Loucy (cell line): ENCODE results near the gene RPH3AL.

Source experiments
- EZH2phosphoT487 ChIP-seq: fragments of 200-600 bp; IDR thresholded peaks from 2 replicates; pipeline ENCODE4 v1.6.1; 2018; ENCODE audit warnings: antibody characterized with exemption, mild to moderate bottlenecking, moderate library complexity, borderline replicate concordance
- TF ChIP-seq, protein P1 (sequence below): fragments of 200-600 bp; sonication (generic); conservative IDR thresholded peaks from 2 replicates; pipeline ENCODE4 v1.5.1; 2014; ENCODE audit warnings: mild to moderate bottlenecking, antibody characterized with exemption, low read length

DNA sequence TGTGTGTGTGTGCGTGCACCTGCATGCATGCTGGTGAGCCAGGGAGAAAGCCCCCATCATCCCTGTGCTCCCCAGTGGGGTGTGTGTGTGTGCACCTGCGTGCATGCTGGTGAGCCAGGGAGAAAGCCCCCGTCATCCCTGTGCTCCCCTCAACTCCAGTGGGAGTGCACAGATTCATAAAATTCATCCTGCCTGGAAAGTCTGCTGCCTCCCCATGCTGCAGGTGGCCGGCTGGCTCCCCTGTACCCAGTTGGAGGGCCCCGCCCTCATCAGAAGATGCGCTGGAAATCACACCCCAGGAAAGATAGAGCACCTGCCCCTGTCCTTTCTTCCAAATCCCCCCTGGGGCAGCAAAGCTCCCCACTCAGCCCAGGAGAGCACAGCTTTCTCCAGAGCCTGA is 86.4 kb downstream of the RPH3AL start:
- TF ChIP-seq, protein P1, sequence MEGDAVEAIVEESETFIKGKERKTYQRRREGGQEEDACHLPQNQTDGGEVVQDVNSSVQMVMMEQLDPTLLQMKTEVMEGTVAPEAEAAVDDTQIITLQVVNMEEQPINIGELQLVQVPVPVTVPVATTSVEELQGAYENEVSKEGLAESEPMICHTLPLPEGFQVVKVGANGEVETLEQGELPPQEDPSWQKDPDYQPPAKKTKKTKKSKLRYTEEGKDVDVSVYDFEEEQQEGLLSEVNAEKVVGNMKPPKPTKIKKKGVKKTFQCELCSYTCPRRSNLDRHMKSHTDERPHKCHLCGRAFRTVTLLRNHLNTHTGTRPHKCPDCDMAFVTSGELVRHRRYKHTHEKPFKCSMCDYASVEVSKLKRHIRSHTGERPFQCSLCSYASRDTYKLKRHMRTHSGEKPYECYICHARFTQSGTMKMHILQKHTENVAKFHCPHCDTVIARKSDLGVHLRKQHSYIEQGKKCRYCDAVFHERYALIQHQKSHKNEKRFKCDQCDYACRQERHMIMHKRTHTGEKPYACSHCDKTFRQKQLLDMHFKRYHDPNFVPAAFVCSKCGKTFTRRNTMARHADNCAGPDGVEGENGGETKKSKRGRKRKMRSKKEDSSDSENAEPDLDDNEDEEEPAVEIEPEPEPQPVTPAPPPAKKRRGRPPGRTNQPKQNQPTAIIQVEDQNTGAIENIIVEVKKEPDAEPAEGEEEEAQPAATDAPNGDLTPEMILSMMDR, result no peak
- no peak for TF ChIP-seq EZH2phosphoT487
